Activated CD4-positive, CD25-positive, alpha-beta regulatory T cell treated with anti-CD3 and anti-CD28 coated beads, Interleukin-2, amount 50 U/mL, for 16 hours (primary cell): ENCODE results near the gene MEG3.

Experiments
- DNase-seq: peaks from one replicate; pipeline ENCODE4 v3.0.0-alpha.2; 2020; ENCODE audit warnings: low read depth, low spot score

The MEG3 gene

GRCh38 chr14:100846309-100846859, 20.5 kb downstream of the MEG3 start:
- no peak for DNase-seq

DNA sequence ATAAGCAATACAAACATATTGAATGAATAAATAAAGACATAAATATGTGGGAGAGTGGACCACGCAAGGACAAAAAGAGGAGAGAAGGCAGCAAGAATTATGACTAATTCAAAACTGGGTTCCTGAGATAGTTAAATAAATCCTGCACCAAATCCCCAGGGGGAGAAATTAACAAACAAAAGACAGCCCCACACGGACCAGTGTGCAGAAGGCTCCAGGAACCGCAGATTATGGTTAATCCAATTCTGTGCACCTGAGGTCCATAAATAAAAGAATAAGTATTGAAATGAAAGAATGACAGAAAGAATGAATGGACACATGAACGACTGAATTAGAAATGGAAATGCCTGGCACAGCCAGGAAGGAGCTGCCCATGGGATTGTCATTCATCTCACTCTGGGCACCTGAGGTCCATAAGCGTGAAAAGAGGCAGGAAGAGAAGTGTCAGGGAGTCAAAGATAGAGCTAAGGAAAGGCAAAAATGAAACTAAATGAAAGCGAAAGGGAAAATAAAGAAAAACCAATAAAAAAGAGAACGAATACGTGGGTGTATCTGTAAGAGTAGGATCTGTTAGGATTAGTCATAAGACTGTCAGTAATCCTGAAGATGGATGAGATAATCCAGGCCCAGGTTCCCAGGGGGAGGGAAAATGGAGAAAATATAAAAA, 23.3 kb downstream of the MEG3 start:
- DNase-seq, result no peak

- peak; percentile 54 for DNase-seq
Observed at GRCh38 chr14:100850841-100851585, 25.1 kb downstream of the MEG3 start.

- no peak for DNase-seq
Observed at GRCh38 chr14:100851586-100851916, 25.6 kb downstream of the MEG3 start.

- no peak for DNase-seq
Observed at GRCh38 chr14:100851946-100852620, 26.2 kb downstream of the MEG3 start.

GRCh38 chr14:100854435-100854834, 28.5 kb downstream of the MEG3 start:
- DNase-seq, result no peak

DNA sequence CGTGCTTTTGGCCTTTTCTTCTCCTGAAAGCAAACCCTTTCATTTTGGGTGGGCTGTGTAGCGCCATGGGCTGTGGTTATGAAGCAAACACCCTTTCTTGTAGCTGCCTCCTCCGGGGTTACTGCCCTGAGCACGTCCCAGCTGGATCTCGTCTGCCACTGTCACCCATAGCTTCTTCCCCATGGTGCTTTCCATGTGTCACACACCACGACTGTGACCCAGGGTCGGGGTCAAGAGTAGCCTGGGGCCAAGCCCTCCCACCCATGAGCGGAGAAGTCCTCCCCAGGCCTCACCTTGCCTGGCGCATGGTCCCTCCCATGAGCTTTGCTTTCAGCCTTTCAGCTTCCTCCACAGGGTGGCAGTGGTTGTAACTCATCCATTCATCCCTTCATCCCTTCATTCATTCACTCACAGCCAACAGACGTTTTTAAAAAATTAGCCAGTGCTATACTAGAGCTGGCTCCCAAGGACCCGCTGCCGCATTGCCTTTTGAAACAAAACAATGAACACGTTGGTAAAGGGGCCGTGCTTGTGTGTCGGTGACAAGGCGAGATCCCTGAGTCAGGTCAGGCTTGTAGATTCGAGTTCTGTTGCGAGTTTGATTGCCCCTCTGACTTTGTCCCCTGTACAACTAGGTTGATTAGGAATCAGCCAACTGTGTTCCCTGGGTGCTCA, 29.5 kb downstream of the MEG3 start:
- DNase-seq, result no peak

DNA sequence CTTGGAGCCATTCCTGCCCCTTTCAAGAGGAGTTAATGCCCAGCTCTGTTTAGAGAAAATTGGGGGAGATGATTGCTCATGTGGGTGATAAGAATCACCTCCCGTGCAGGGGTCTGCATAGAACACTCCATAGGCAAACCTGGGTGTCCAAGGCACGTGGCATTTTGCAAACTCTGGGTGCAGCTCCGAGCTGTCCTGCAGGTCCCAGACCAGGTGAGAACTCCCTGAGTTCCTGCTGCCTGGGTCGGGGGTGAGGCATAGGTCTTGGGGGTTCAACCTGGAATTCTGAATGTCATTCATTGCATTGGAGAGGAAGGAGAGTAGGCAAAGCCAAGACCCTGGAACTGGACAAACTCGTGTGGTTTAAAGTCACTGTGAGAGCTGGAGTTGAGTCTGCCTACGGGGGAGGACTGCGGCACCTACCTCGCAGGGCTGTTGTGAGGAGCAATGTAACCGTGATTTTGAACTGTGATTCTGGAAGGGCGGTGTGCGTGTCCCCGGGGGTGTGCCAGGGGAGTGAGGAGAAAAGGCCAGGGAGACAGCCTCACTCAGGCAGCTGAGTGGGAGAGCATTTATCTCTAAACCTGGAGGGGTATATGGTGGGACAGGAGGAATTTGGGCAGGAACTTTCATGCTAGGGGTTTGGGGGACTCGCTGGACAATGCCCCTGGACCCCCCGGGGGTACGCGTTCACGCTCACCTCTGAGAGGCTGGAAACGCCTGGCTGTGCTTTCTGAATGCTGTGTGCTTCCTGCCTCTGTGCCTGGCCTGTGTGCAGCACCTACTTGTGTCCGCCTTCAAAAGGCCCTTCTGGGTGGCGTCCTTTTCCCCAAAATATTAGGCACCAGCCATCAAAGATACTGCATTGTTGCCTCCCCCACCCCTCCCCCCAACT, 30.4 kb downstream of the MEG3 start:
- no peak for DNase-seq

- no peak for DNase-seq
Observed at GRCh38 chr14:100857233-100857922, 31.5 kb downstream of the MEG3 start.

DNA sequence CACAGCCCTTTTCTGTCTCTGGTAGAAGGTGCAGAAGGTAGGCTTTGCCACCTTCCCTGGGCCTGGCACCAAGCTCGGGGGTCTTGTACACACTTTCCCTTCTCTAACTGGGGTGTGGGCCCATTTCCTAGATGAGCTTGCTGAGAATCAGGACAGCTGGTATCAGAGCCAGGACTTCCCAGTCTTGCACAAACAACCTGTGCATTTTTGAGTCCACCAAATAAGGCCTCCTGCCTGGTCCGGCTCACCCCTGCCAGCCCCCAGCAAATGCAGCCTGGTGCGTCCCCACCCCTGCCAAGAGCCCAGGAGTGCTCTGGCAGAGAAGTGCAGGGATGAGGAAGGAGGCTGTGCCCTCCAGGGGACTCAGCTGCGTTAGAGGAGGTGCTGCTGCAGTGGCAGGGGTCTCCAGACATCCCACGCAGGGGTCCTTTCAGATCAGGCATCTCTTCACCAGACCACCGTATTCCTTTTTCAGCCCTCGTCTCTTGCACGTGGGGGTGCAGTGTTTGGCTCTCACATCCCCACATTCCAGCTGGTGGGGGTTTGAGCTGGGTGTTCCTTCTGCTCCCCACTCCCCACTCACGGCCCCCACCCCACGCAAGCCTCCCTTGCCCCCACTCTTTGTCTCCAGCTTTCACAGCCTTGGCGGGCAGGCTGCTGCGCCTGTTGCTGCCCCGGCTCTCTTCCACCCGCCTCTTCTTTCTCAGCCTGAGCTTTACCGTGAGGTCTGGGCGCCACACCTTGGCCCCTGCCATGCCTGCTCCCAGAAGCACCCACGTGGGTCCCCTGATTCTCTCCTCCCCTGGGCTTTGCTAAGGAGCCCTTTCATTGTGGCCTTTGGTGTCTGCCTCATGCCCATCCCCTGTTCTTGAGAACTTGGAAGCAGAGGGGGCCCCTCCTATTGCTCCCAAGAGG, 32.3 kb downstream of the MEG3 start:
- DNase-seq, result no peak

DNA sequence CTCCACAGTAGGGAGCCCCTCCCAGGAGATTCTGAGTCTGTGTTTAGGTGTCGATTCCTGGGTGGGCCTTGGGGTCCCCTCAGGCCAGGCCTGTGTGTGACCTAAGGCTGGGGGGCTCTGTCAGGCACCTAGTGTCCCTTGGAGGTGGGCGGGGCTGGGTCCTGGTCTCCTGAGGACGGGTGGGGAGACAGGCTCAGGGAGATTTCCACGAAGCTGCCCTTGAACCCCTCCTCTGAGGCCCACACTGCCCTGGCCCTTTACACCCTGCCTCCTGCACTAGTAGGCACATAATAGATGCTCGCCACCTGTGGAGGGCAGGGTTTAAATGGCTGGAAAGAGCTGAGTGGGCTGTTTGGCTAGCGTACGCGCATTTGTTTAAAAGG, 32.9 kb downstream of the MEG3 start:
- no peak for DNase-seq

GRCh38 chr14:100859781-100860180, 33.9 kb downstream of the MEG3 start:
- DNase-seq, result no peak

DNA sequence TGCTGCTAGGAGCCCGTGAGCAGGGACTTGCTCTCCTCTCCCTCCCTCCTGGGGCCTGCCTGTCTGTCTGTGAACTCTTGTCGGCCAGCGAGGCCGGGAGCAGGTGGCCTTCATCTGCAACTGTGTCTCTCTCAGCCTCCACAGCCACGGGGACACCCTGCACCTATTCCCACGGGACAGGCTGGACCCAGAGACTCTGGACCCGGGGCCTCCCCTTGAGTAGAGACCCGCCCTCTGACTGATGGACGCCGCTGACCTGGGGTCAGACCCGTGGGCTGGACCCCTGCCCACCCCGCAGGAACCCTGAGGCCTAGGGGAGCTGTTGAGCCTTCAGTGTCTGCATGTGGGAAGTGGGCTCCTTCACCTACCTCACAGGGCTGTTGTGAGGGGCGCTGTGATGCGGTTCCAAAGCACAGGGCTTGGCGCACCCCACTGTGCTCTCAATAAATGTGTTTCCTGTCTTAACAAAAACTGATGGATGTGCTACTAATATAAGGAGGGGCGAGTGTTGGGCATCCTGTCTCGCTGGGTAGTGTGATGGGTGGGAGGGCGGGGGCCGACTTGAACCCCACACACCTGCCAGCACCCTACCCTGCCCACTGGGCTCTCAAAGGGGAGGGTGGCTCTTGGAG, 34.8 kb downstream of the MEG3 start:
- no peak for DNase-seq

- no peak for DNase-seq
Observed at GRCh38 chr14:100861188-100861936, 35.4 kb downstream of the MEG3 start.

GRCh38 chr14:100861937-100862247, 36.0 kb downstream of the MEG3 start:
- DNase-seq, result no peak

DNA sequence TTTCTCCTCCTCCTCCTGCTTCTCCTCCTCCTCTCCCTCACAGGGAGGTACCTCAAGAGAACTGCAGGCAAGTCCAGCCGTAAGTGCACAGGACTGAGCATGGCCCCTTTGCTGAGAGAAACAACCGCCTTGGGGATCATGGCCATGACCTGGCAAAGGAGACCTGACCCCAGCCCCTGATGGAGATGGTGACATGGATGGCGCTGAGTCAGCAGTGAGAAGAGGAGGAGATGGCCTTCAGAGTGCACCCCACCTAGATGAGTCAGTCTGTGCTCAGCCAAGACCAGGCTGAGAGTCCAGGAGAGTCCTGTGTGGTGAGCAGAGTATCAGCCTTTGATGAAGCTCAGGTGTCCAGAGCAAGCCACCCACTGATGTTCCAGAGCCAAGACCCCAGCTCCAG, 36.4 kb downstream of the MEG3 start:
- DNase-seq, result no peak

DNA sequence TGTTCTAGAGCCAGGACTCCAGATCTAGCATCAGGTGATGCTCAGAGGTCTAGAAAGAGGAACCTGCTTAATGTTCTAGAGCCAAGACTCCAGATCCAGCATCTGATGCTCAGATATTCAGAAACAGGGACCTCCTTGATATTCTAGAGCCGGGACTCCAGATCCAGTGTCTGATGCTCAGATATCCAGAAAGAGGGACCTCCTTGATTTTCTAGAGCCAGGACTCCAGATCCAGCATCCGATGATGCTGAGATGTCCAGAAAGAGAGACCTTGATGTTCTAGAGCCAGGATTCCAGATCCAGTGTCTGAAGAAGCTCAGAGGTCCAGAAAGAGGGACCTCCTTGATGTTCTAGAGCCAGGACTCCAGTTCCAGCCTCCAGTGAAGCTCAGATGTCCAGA, 36.9 kb downstream of the MEG3 start:
- DNase-seq, result no peak

DNA sequence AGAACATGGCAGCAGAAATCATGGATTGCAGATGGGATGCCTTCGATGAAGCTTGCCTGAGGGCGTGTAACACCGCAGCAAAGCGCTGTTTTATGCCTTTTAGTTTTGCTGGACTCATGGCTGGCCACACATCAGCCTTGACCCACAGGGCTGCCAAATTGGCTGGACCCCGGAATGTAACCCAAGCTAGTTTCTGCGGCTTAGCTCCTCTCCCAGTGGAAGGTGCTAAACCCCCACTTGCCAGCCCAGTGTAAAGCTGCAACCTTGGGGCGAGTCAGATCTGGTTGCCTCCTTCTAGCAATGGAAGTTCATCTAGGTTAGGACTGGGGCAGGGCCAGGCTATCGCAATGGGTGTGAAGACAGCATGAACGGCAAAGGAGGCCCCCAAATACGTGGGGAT, 38.3 kb downstream of the MEG3 start:
- no peak for DNase-seq
